GM21367 (cell line): ENCODE results near the gene PAWR.
A peak's percentile ranks its signal among the peaks of the same experiment; 100 is the strongest.
"Not testable (repeated sequence)": the region's sequence is repeated elsewhere in the genome, so short reads cannot be mapped to it uniquely, and the experiment has no call there.

Experiments
- ATAC-seq: cut with Tn5 transposase; IDR thresholded peaks from one replicate; pipeline ENCODE4 v1.9.1; 2021; ENCODE audit not compliant: unreplicated experiment

Gene PAWR

GRCh38 chr12:79650440-79650839, 40.3 kb downstream of the PAWR start:
- ATAC-seq = no peak

GRCh38 chr12:79648881-79649280, 41.9 kb downstream of the PAWR start:
- no peak for ATAC-seq

DNA sequence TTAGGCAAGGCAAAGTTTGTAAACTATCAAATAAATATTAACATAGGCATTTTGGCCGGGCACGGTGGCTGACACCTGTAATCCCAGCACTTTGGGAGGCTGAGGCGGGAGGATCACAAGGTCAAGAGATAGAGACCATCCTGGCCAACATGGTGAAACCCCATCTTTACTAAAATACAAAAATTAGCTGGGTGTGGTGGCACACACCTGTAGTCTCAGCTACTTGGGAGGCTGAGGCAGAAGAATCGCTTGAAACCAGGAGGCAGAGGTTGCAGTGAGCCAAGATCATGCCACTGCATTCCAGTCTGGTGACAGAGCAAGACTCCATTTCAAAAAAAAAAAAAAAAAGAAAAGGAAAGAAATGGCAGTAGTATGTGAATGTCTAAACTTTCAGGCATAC, 43.9 kb downstream of the PAWR start:
- ATAC-seq = not testable (repeated sequence)

GRCh38 chr12:79645235-79645630, 45.5 kb downstream of the PAWR start:
- peak; percentile 97 for ATAC-seq

DNA sequence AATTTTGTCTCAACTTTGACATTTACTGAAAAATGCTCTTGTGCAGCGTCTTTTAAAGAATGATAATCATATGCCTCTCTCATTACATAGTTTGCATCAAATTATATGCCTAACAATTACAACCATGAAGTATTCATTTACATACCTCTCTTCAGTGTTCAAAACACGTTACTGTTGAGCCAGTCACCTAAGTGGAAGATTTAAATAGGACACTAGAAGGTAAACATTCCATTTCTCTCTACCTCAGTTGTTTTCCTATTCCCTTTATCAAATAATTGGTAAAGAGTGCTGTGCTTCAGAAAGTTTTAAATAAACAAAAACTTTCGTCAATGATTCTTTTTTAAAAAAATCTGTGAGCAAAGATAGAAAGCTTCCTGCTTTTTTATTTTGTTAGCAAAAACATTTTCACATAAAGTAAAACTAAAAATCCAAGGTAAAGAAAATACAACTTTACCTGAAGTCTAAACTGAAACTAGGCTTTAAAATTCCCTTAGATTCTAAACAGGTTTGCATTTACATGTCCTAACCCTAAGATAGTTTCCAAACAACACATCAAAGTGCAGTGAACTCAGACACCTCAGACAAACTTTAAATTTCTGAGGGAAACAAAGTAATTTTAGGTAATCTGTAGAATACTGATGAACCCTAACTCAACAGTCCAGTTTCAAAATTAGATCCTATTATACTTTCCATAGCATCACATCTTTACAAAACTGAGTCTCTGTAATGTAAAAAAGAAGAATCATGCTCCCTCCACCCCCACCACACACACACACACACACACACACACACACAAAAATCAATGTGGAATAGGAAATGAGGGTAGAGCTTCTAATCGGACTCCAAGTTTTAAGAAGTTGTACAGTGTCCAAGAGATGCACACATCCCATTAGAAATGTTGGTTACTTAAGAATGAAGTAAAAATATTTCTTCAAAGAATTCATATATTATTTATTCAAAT, 46.2 kb downstream of the PAWR start:
- ATAC-seq = no peak

DNA sequence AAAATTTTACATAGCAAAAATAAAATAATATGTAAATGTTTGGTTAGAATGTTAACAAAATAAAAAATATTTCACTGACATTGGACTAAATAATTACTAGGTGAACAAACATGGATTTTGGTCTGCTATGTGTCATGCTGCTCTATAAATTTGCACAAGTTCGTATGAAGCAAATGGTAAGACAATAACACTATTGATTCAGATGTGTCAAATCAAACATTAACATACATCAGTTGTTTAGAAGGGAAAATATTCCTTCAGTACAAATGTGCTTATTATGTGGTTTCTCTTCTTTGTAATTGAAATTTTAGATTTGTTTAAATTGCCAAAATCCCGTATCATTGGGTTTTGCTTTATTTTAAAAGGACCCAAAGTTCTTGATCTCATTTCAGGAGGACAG, 46.9 kb downstream of the PAWR start:
- no peak for ATAC-seq

DNA sequence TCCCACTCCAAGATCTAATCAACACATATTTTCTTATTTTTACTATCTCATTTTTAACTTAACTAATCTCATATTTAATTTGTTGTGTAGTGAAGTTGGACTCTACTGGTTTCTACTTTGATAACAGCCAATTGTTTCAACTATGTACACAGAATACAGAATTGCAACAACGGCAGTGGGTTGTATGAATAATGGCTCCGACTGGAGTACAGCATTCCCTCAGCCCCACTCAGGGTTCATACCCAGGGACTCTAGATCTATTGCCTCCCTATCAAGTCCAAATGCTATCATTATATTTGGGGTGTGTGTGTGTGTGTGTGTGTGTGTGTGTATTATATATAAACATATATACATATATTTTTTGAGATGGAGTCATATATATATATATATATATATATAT, 52.3 kb downstream of the PAWR start:
- no peak for ATAC-seq

DNA sequence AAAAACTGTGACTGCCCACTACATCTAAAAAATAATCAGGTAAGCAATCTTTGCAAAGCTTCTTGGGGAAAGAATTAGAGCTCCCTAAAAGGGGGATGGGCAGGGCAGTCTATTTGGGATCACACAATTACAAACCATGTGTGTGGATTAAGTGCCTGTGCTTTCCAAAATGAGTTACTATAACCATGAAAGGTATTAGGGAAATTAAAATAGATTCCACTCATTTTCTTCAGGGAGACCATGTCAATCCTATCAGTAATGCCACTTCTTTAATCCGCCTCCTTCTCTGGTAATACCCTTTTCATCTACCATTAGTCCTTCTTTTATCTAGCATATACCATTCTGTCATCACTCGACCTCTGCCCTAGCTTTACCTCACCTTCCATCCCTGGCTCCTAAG, 53.7 kb downstream of the PAWR start:
- ATAC-seq = no peak

GRCh38 chr12:79635676-79636075, 55.1 kb downstream of the PAWR start:
- no peak for ATAC-seq

GRCh38 chr12:79634957-79635471, 55.8 kb downstream of the PAWR start:
- no peak for ATAC-seq

GRCh38 chr12:79629561-79629960, 61.2 kb downstream of the PAWR start:
- no peak for ATAC-seq

DNA sequence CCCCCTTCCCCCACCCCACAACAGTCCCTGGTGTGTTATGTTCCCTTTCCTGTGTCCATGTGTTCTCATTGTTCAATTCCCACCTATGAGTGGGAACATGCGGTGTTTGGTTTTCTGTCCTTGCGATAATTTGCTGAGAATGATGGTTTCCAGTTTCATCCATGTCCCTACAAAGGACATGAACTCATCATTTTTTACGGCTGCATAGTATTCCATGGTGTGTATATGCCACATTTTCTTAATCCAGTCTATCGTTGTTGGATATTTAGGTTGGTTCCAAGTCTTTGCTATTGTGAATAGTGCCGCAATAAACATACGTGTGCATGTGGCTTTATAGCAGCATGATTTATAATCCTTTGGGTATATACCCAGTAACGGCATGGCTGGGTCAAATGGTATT, 64.0 kb downstream of the PAWR start:
- ATAC-seq = not testable (repeated sequence)

- ATAC-seq = no peak
These were observed 66.4 kb downstream of the PAWR start for GRCh38 chr12:79624378-79624777.

- ATAC-seq = no peak
These were observed 70.7 kb downstream of the PAWR start for GRCh38 chr12:79619872-79620562.

- ATAC-seq = no peak
These were observed 71.8 kb downstream of the PAWR start for GRCh38 chr12:79618848-79619404.

GRCh38 chr12:79617696-79618095, 73.1 kb downstream of the PAWR start:
- ATAC-seq = no peak

DNA sequence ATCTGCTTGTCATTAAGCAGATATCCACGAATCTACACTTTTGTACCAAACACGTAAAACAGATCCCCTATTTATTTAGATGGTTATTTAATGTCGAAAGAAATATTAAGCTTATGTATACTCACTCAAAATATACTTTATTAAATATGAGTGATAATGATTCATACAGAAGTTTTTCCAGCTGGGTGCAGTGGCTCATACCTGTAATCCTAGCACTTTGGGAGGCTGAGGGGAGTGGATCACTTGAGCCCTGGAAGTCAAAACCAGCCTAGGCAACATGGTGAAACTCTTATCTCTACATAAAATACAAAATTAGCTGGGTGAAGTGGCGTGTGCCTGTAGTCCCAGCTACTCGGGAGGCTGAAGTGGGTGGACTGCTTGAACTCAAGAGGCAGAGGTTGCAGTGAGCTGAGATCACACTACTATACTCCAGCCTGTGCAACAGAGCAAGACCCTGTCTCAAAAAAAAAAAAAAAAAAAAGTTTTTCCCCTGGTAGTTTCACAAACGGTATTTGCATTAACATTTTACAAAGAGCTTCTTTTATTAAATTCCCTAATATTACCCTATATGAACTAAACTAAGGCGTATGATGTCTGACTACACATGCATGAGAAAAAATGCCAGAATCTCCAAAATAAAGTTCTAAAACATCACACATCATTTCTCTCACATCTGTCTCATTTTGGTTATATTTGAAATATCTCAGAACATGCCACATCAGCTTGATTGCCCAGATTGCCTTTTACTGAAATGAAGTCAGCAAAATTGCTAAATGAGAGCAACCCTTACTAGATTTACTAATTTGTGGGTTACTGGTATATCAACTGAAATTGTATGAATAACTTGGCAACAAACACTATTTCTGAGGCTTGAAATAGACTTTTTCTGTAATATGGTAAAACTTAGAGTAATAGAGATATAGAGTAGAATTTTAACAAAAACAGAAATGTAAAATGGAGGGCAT, 74.9 kb downstream of the PAWR start:
- no peak for ATAC-seq

- no peak for ATAC-seq
These were observed 76.0 kb downstream of the PAWR start for GRCh38 chr12:79614730-79615129.

DNA sequence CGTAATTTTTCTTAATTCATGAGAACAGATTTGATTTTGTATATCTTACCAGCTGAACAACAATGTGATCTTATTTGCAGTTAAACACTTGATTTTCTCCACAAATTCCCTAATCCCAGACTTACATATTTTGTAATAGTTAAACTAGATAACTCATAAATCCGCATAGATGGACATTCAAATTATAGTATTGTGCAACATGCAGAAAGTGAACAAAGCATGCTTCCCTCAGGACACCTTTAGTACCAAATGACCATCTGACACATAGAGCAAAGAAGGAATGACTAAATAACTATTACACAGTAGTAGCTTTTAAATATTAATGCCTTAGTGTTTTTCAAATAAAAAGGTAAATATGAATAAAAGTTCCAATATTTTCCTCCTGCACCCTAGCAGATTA, 88.9 kb downstream of the PAWR start:
- ATAC-seq = no peak

GRCh38 chr12:79597910-79598309, 92.9 kb downstream of the PAWR start:
- ATAC-seq = no peak
